Testis (tissue), 2 donors: ENCODE measurements around the gene ITGB5.

Experiments
- CTCF ChIP-seq, 3 experiments: fragments of 450-650 bp in 2 of 3; fragments of 200-600 bp in 1 of 3; sonication (generic) in 1 of 3; IDR thresholded peaks; one replicate each; pipeline ENCODE4 v1.5.1; 2016 to 2019; ENCODE audit warnings: antibody characterized with exemption in 3 of 3, mild to moderate bottlenecking in 2 of 3, moderate library complexity in 1 of 3
- POLR2A ChIP-seq: fragments of 450-650 bp; IDR thresholded peaks from one replicate; pipeline ENCODE4 v1.6.1; 2017; ENCODE audit warnings: antibody characterized with exemption, mild to moderate bottlenecking, moderate library complexity

GRCh38 chr3:124775877-124776276 lies 111.3 kb downstream of the ITGB5 start:
- TF ChIP-seq CTCF (IDR thresholded peaks at IDR 0.05) (no peak), POLR2A (no peak)
